ENCODE measurements around the gene KDM4E. TPM values are rescaled to one million over a fixed set of nuclear protein-coding genes. Genes with fewer than 3 reads are reported as not detected.
"Not testable (repeated sequence)": the region's sequence is repeated elsewhere in the genome, so short reads cannot be mapped to it uniquely, and the experiment has no call there.

Gene KDM4E
- total RNA-seq, 4 donors from 2014 or later, result not detected

GRCh38 chr11:95014184-95014821, 10.8 kb upstream of the KDM4E start:
- Histone ChIP-seq H3K9me3 (no peaks in the 10 kb centered on the region), H3K27me3 (no peaks in the 10 kb centered on the region), H3K4me1 (no peaks in the 10 kb centered on the region), H3K4me3 (no peak overlapping the region), H3K36me3 (no peaks in the 10 kb centered on the region), H3K27ac (no peak overlapping the region)
- TF ChIP-seq CTCF (IDR thresholded peaks at IDR 0.05), result no peak
- TF ChIP-seq POLR2A (IDR thresholded peaks at IDR 0.05), result no peak
- intact Hi-C loops (cut with DNase I; ENCODE audit: low total_unique reads), result no loop called here
- no peak for DNase-seq

- no peaks in the 10 kb centered on the region for H3K27me3 ChIP-seq
- no peak for DNase-seq
- H3K4me1 ChIP-seq, result no peaks in the 10 kb centered on the region
- H3K4me3 ChIP-seq, result no peak overlapping the region
- no peaks in the 10 kb centered on the region for H3K9me3 ChIP-seq
- H3K36me3 ChIP-seq, result no peaks in the 10 kb centered on the region
- TF ChIP-seq CTCF (IDR thresholded peaks at IDR 0.05) (no peak), POLR2A (IDR thresholded peaks at IDR 0.05) (no peak)
- intact Hi-C loops (cut with DNase I; ENCODE audit: low total_unique reads), result no loop called here
- H3K27ac ChIP-seq, result no peak overlapping the region
Measured at GRCh38 chr11:95016139-95016538, 8.9 kb upstream of the KDM4E start.

GRCh38 chr11:95021468-95021867, 3.6 kb upstream of the KDM4E start:
- H3K9me3 ChIP-seq; H3K4me3 ChIP-seq; H3K27ac ChIP-seq; H3K27me3 ChIP-seq; DNase-seq; H3K4me1 ChIP-seq; intact Hi-C loops (cut with DNase I; ENCODE audit: low total_unique reads); H3K36me3 ChIP-seq: not testable (repeated sequence)

GRCh38 chr11:95025594-95025993, 536 bp downstream of the KDM4E start:
- H3K36me3 ChIP-seq; H3K9me3 ChIP-seq; H3K4me3 ChIP-seq; DNase-seq; H3K27ac ChIP-seq; intact Hi-C loops (cut with DNase I; ENCODE audit: low total_unique reads); H3K27me3 ChIP-seq; H3K4me1 ChIP-seq: not testable (repeated sequence)

- H3K4me3 ChIP-seq, result no peak overlapping the region
- H3K27me3 ChIP-seq, result no peaks in the 10 kb centered on the region
- H3K36me3 ChIP-seq, result no peaks in the 10 kb centered on the region
- DNase-seq, result no peak
- no peak overlapping the region for H3K27ac ChIP-seq
- TF ChIP-seq CTCF (IDR thresholded peaks at IDR 0.05) (no peak), POLR2A (IDR thresholded peaks at IDR 0.05) (no peak)
- no peaks in the 10 kb centered on the region for H3K9me3 ChIP-seq
- no peaks in the 10 kb centered on the region for H3K4me1 ChIP-seq
- intact Hi-C loops (cut with DNase I; ENCODE audit: low total_unique reads), result no loop called here
Measured at GRCh38 chr11:95028357-95028756, 3.3 kb downstream of the KDM4E start.

- no peak overlapping the region for H3K27ac ChIP-seq
- H3K27me3 ChIP-seq, result peaks cover 0 to 10% of the 10 kb centered on the region in 2 donors
- no peaks in the 10 kb centered on the region for H3K4me1 ChIP-seq
- no peak for TF ChIP-seq POLR2A (IDR thresholded peaks at IDR 0.05)
- no peak for TF ChIP-seq CTCF (IDR thresholded peaks at IDR 0.05)
- no peaks in the 10 kb centered on the region for H3K36me3 ChIP-seq
- no peaks in the 10 kb centered on the region for H3K9me3 ChIP-seq
- intact Hi-C loops (cut with DNase I; ENCODE audit: low total_unique reads), result no loop called here
- no peak overlapping the region for H3K4me3 ChIP-seq
- DNase-seq, result no peak
Measured at GRCh38 chr11:95033051-95033450, 8.0 kb downstream of the KDM4E start.

All from uterus (tissue), 4 donors.